GM23248 (cell line): ENCODE results near the gene ENTPD5. TPM values are rescaled to one million over a fixed set of nuclear protein-coding genes. Genes with fewer than 3 reads are reported as not detected.

Experiments used
- DNase-seq: peaks from one replicate; pipeline ENCODE4 v3.0.0-alpha.2; 2015
- H2AFZ ChIP-seq: fragments of 200-600 bp; sonication (generic); 2 replicates; pipeline ENCODE4 v1.6.1; 2016; ENCODE audit warnings: antibody characterized with exemption
- H3F3A ChIP-seq: fragments of 200-600 bp; sonication (generic); 2 replicates; pipeline ENCODE4 v1.6.1; 2016; ENCODE audit warnings: mild to moderate bottlenecking, antibody characterized with exemption, mixed run types; ENCODE audit not compliant: insufficient read depth
- H3K27ac ChIP-seq: fragments of 200-600 bp; sonication (generic); 2 replicates; pipeline ENCODE4 v1.5.1; 2016; ENCODE audit warnings: mild to moderate bottlenecking
- H3K27me3 ChIP-seq: fragments of 200-600 bp; sonication (generic); replicated peaks from 2 replicates; pipeline ENCODE4 v1.6.1; 2016; ENCODE audit warnings: mild to moderate bottlenecking; ENCODE audit not compliant: insufficient read depth
- H3K36me3 ChIP-seq: fragments of 200-600 bp; sonication (generic); 2 replicates; pipeline ENCODE4 v1.6.1; 2016; ENCODE audit warnings: low read depth, mild to moderate bottlenecking
- H3K4me1 ChIP-seq: fragments of 200-600 bp; sonication (generic); 2 replicates; pipeline ENCODE4 v1.6.1; 2016; ENCODE audit warnings: mild to moderate bottlenecking; ENCODE audit not compliant: insufficient read depth
- H3K4me2 ChIP-seq: fragments of 200-600 bp; sonication (generic); one replicate; pipeline ENCODE4 v1.6.1; 2016; ENCODE audit warnings: mild to moderate bottlenecking; ENCODE audit not compliant: unreplicated experiment
- H3K4me3 ChIP-seq: fragments of 200-600 bp; sonication (generic); 2 replicates; pipeline ENCODE4 v1.5.1; 2016; ENCODE audit warnings: mild to moderate bottlenecking
- H3K79me2 ChIP-seq: fragments of 200-600 bp; sonication (generic); 2 replicates; pipeline ENCODE4 v1.6.1; 2016; ENCODE audit warnings: mild to moderate bottlenecking; ENCODE audit not compliant: insufficient read depth
- H3K9ac ChIP-seq: fragments of 200-600 bp; sonication (generic); 2 replicates; pipeline ENCODE4 v1.6.1; 2016; ENCODE audit warnings: mild to moderate bottlenecking
- H3K9me2 ChIP-seq: fragments of 200-600 bp; sonication (generic); 2 replicates; pipeline ENCODE4 v1.6.1; 2016; ENCODE audit warnings: mixed run types, mild to moderate bottlenecking, moderate library complexity; ENCODE audit not compliant: insufficient read depth
- H3K9me3 ChIP-seq: fragments of 200-600 bp; sonication (generic); one replicate; pipeline ENCODE4 v1.6.1; 2017; ENCODE audit warnings: low read depth
- H4K20me1 ChIP-seq: fragments of 200-600 bp; sonication (generic); 2 replicates; pipeline ENCODE4 v1.6.0; 2016; ENCODE audit not compliant: insufficient read depth
- EZH2 ChIP-seq: fragments of 200-600 bp; sonication (generic); IDR thresholded peaks from 2 replicates; pipeline ENCODE4 v1.6.1; 2018; ENCODE audit warnings: antibody characterized with exemption, mild to moderate bottlenecking; ENCODE audit not compliant: insufficient read depth, poor library complexity, severe bottlenecking
- EZH2phosphoT487 ChIP-seq: fragments of 200-600 bp; sonication (generic); IDR thresholded peaks from 2 replicates; pipeline ENCODE4 v1.6.1; 2018; ENCODE audit warnings: antibody characterized with exemption, moderate library complexity, mild to moderate bottlenecking, low read depth; ENCODE audit not compliant: insufficient read depth
- WGBS, 2 experiments: methylation state at CpG; one replicate each; pipeline ENCODE4 v1.1.6; 2015 to 2017; ENCODE audit warnings: low lambda C conversion rate in 2 of 2, low coverage in 1 of 2; ENCODE audit errors: missing lambda C conversion rate in 2 of 2; 5-methylcytosine and 5-hydroxymethylcytosine counted together
- in situ Hi-C: fragments of 300-500 bp; cut with MboI; formaldehyde crosslinking; loops from 2 replicates; pipeline ENCODE4 v1.15.0; 2020
- polyA plus RNA-seq: library from polyadenylated mRNA; unstranded; fragments of >200 nt; fragmentation: Nextera tagmentation; extraction: Ambion mirVana; gene quantifications from 2 replicates; pipeline ENCODE4 v1.2.1, GENCODE V29; 2016
- total RNA-seq: library from RNA; depleted of rRNA; stranded (reverse); fragments of >200 nt; shearing (Covaris generic); gene quantifications from 2 replicates; pipeline ENCODE4 v1.2.3, GENCODE V29; 2014

The ENTPD5 gene
- total and polyA plus RNA-seq, 2 experiments from 2014 or later = 10.4 to 11.5 TPM

GRCh38 chr14:74042296-74042695 is 23.2 kb upstream of the ENTPD5 start:
- Histone ChIP-seq H3K27me3 (no peaks in the 10 kb centered on the region), H3K36me3 (no peaks in the 10 kb centered on the region), H4K20me1 (no peaks in the 10 kb centered on the region), H3K9me3 (no peaks in the 10 kb centered on the region), H3F3A (no peaks in the 10 kb centered on the region), H3K27ac (no peak overlapping the region), H3K4me3 (no peak overlapping the region), H3K9me2 (no peaks in the 10 kb centered on the region), H3K4me1 (no peaks in the 10 kb centered on the region), H3K4me2 (no peak overlapping the region), H3K9ac (no peak overlapping the region), H2AFZ (no peak overlapping the region), H3K79me2 (no peaks in the 10 kb centered on the region)
- in situ Hi-C loops = no loop called here
- TF ChIP-seq EZH2 (no peak), EZH2phosphoT487 (no peak)
- DNase-seq = no peak
- 46 to 48% methylated on average over 2 of the region's 2 CpGs for WGBS, 2 experiments

GRCh38 chr14:74038020-74038859 is 19.2 kb upstream of the ENTPD5 start:
- WGBS, 2 experiments = 65 to 67% methylated on average over 3 of the region's 3 CpGs
- H3K4me1 ChIP-seq = no peaks in the 10 kb centered on the region
- in situ Hi-C loops = no loop called here
- H4K20me1 ChIP-seq = no peaks in the 10 kb centered on the region
- no peak for TF ChIP-seq EZH2phosphoT487
- no peak for TF ChIP-seq EZH2
- no peaks in the 10 kb centered on the region for H3K9me3 ChIP-seq
- peak; percentile 62 for DNase-seq
- H3F3A ChIP-seq = no peaks in the 10 kb centered on the region
- H3K9ac ChIP-seq = no peak overlapping the region
- no peaks in the 10 kb centered on the region for H3K9me2 ChIP-seq
- H2AFZ ChIP-seq = no peak overlapping the region
- H3K27me3 ChIP-seq = no peaks in the 10 kb centered on the region
- no peaks in the 10 kb centered on the region for H3K79me2 ChIP-seq
- no peak overlapping the region for H3K27ac ChIP-seq
- H3K36me3 ChIP-seq = no peaks in the 10 kb centered on the region
- no peak overlapping the region for H3K4me3 ChIP-seq
- H3K4me2 ChIP-seq = no peak overlapping the region

- Histone ChIP-seq H3K79me2 (no peaks in the 10 kb centered on the region), H3K4me2 (no peak overlapping the region), H3K36me3 (no peaks in the 10 kb centered on the region), H3K4me1 (no peaks in the 10 kb centered on the region), H2AFZ (no peak overlapping the region), H3K4me3 (no peak overlapping the region), H3K27me3 (no peaks in the 10 kb centered on the region), H3F3A (no peaks in the 10 kb centered on the region), H4K20me1 (no peaks in the 10 kb centered on the region), H3K27ac (no peak overlapping the region), H3K9ac (no peak overlapping the region), H3K9me2 (no peaks in the 10 kb centered on the region), H3K9me3 (no peaks in the 10 kb centered on the region)
- in situ Hi-C loops = no loop called here
- peak; percentile 66 for DNase-seq
- TF ChIP-seq EZH2phosphoT487 (no peak), EZH2 (no peak)
- WGBS, 2 experiments = 77 to 82% methylated on average over 4 of the region's 4 CpGs
Measured at GRCh38 chr14:74035556-74035955, 16.5 kb upstream of the ENTPD5 start.

- H4K20me1 ChIP-seq = no peaks in the 10 kb centered on the region
- no peak overlapping the region for H3K9ac ChIP-seq
- H3K9me2 ChIP-seq = no peaks in the 10 kb centered on the region
- H3K36me3 ChIP-seq = no peaks in the 10 kb centered on the region
- H3K79me2 ChIP-seq = no peaks in the 10 kb centered on the region
- H3K27ac ChIP-seq = no peak overlapping the region
- WGBS, 2 experiments = 64 to 65% methylated on average over 3 of the region's 3 CpGs
- H3F3A ChIP-seq = no peaks in the 10 kb centered on the region
- no peak overlapping the region for H3K4me3 ChIP-seq
- no peak overlapping the region for H2AFZ ChIP-seq
- in situ Hi-C loops = no loop called here
- TF ChIP-seq EZH2 (no peak), EZH2phosphoT487 (no peak)
- H3K27me3 ChIP-seq = no peaks in the 10 kb centered on the region
- H3K4me2 ChIP-seq = no peak overlapping the region
- H3K9me3 ChIP-seq = no peaks in the 10 kb centered on the region
- no peaks in the 10 kb centered on the region for H3K4me1 ChIP-seq
- no peak for DNase-seq
Measured at GRCh38 chr14:74034572-74034971, 15.5 kb upstream of the ENTPD5 start.
